HG02763 (cell line): Measurements from ENCODE around the gene FNBP1L.

Experiments
- ATAC-seq: cut with Tn5 transposase; IDR thresholded peaks from one replicate; pipeline ENCODE4 v1.9.1; 2021; ENCODE audit warnings: mild to moderate bottlenecking, moderate library complexity; ENCODE audit not compliant: unreplicated experiment

FNBP1L gene

GRCh38 chr1:93588206-93588605 lies 140.3 kb downstream of the FNBP1L start:
- ATAC-seq, result no peak

- no peak for ATAC-seq
Measured at GRCh38 chr1:93588955-93589354, 141.0 kb downstream of the FNBP1L start.

GRCh38 chr1:93591291-93591675 lies 143.4 kb downstream of the FNBP1L start:
- ATAC-seq, result peak; percentile 12

GRCh38 chr1:93591676-93592550 lies 144.0 kb downstream of the FNBP1L start:
- peak; percentile 83 for ATAC-seq

- no peak for ATAC-seq
Measured at GRCh38 chr1:93592551-93592949, 144.6 kb downstream of the FNBP1L start.

- no peak for ATAC-seq
Measured at GRCh38 chr1:93593854-93594602, 146.1 kb downstream of the FNBP1L start.

GRCh38 chr1:93594603-93594880 lies 146.6 kb downstream of the FNBP1L start:
- ATAC-seq, result no peak

GRCh38 chr1:93595266-93595665 lies 147.3 kb downstream of the FNBP1L start:
- ATAC-seq, result no peak

- no peak for ATAC-seq
Measured at GRCh38 chr1:93595743-93596142, 147.8 kb downstream of the FNBP1L start.

- ATAC-seq, result no peak
Measured at GRCh38 chr1:93596329-93597089, 148.6 kb downstream of the FNBP1L start.

GRCh38 chr1:93597709-93598108 lies 149.8 kb downstream of the FNBP1L start:
- ATAC-seq, result no peak

GRCh38 chr1:93598396-93598795 lies 150.5 kb downstream of the FNBP1L start:
- ATAC-seq, result no peak

- no peak for ATAC-seq
Measured at GRCh38 chr1:93598861-93599439, 151.0 kb downstream of the FNBP1L start.

- ATAC-seq, result no peak
Measured at GRCh38 chr1:93599479-93599878, 151.6 kb downstream of the FNBP1L start.

- ATAC-seq, result no peak
Measured at GRCh38 chr1:93600663-93601062, 152.7 kb downstream of the FNBP1L start.

- ATAC-seq, result no peak
Measured at GRCh38 chr1:93601686-93602085, 153.8 kb downstream of the FNBP1L start.

- ATAC-seq, result no peak
Measured at GRCh38 chr1:93602101-93602500, 154.2 kb downstream of the FNBP1L start.

GRCh38 chr1:93603106-93603505 lies 155.2 kb downstream of the FNBP1L start:
- ATAC-seq, result no peak

- no peak for ATAC-seq
Measured at GRCh38 chr1:93603601-93604000, 155.7 kb downstream of the FNBP1L start.
